ENCODE results near the gene PRTFDC1. TPM values are rescaled to one million over a fixed set of nuclear protein-coding genes. Genes with fewer than 3 reads are reported as not detected.
"Not testable (repeated sequence)": the region's sequence is repeated elsewhere in the genome, so short reads cannot be mapped to it uniquely, and the experiment has no call there.

The PRTFDC1 gene
- total and polyA plus RNA-seq, 2 donors (not counting 3 experiments of a cell fraction or from before 2014, with no cell fraction given): 22.0 to 27.0 TPM

GRCh38 chr10:24958091-24958720 lies 5.8 kb upstream of the PRTFDC1 start:
- Histone ChIP-seq H3K9me3 (replicated peaks; ENCODE audit: control insufficient read depth, insufficient read depth, low read length) (no peaks in the 10 kb centered on the region), H3K36me3 (ENCODE audit: control insufficient read depth in 2 of 2, extremely low read depth in 1 of 2, insufficient read depth in 2 of 2, low read length in 2 of 2) (no peaks in the 10 kb centered on the region), H3K27me3 (ENCODE audit: control insufficient read depth in 2 of 2, insufficient read depth in 2 of 2, low read length in 2 of 2) (no peaks in the 10 kb centered on the region), H2AFZ (ENCODE audit: low read depth, low read length) (peak overlapping the region; percentile 82), H3K27ac (ENCODE audit: insufficient read depth, low read depth, low read length) (peak overlapping the region; percentile 68), H4K20me1 (replicated peaks; ENCODE audit: control insufficient read depth, extremely low read depth, insufficient read depth, low read length) (no peaks in the 10 kb centered on the region), H3K4me2 (ENCODE audit: insufficient read depth, low read length) (peak overlapping the region; percentile 54), H3K79me2 (ENCODE audit: control insufficient read depth, insufficient read depth, low read length) (no peaks in the 10 kb centered on the region), H3K9me1 (replicated peaks; ENCODE audit: control insufficient read depth, extremely low read depth, insufficient read depth, low read length) (no peaks in the 10 kb centered on the region), H3K4me1 (ENCODE audit: control insufficient read depth, extremely low read depth, insufficient read depth, low read length) (peaks cover 17% of the 10 kb centered on the region), H3K9ac (replicated peaks; ENCODE audit: extremely low read depth, insufficient read depth, low read length) (peak overlapping the region; percentile 28), H3K4me3 (replicated peaks in 1 of 3; ENCODE audit: insufficient read depth in 1 of 3, low read depth in 1 of 3, low read length in 3 of 3) (no peak overlapping the region)
- FAIRE-seq (peak; percentile 59), DNase-seq (ENCODE audit: low read depth, low spot score) (peak; percentile 80)
- intact Hi-C loops (cut with micrococcal nuclease) (loop anchor here (1.0 kb wide), 1 partner anchor 123 kb away; no protein-coding TSS in a partner anchor), dilution Hi-C loops (cut with MboI; ENCODE audit: extremely low pct_ligation_motif_present, low sequenced_read_pairs) (no loop called here)
- POLR2A ChIA-PET: interaction anchor here (0.9 kb wide), 1 partner anchor 13 kb away, joined by 3 read pairs; no protein-coding TSS in a partner anchor
- CTCF ChIA-PET: interaction anchor here (1.0 to 1.5 kb wide), 3 partner anchors 11 to 315 kb away, joined by 3 to 7 read pairs (median 5); no protein-coding TSS in a partner anchor
- BruUV-seq (replicated peaks): no TSS peak
- no peak for TF ChIP-seq POLR2A (IDR thresholded peaks at IDR 0.05; ENCODE audit: low read depth, low read length)
- peak; percentile 57 for TF ChIP-seq JUN (IDR thresholded peaks at IDR 0.05; ENCODE audit: borderline replicate concordance, insufficient read depth, insufficient read length, low read depth)
- peak; percentile 72 for TF ChIP-seq FOS (IDR thresholded peaks at IDR 0.05; ENCODE audit: borderline replicate concordance, insufficient read depth, low read length)

GRCh38 chr10:24957624-24958051 lies 5.2 kb upstream of the PRTFDC1 start:
- H4K20me1 ChIP-seq (replicated peaks; ENCODE audit: control insufficient read depth, extremely low read depth, insufficient read depth, low read length); dilution Hi-C loops (cut with MboI; ENCODE audit: extremely low pct_ligation_motif_present, low sequenced_read_pairs); CTCF ChIA-PET; POLR2A ChIA-PET; FAIRE-seq; H3K4me3 ChIP-seq (replicated peaks in 1 of 3; ENCODE audit: insufficient read depth in 1 of 3, low read depth in 1 of 3, low read length in 3 of 3); BruUV-seq (replicated peaks); H3K79me2 ChIP-seq (ENCODE audit: control insufficient read depth, insufficient read depth, low read length); H3K9me3 ChIP-seq (replicated peaks; ENCODE audit: control insufficient read depth, insufficient read depth, low read length); H3K9me1 ChIP-seq (replicated peaks; ENCODE audit: control insufficient read depth, extremely low read depth, insufficient read depth, low read length); H3K27me3 ChIP-seq (ENCODE audit: control insufficient read depth in 2 of 2, insufficient read depth in 2 of 2, low read length in 2 of 2); H3K36me3 ChIP-seq (ENCODE audit: control insufficient read depth in 2 of 2, extremely low read depth in 1 of 2, insufficient read depth in 2 of 2, low read length in 2 of 2); DNase-seq (ENCODE audit: low read depth, low spot score): not testable (repeated sequence)
- H3K4me1 ChIP-seq (ENCODE audit: control insufficient read depth, extremely low read depth, insufficient read depth, low read length): peaks cover 17% of the 10 kb centered on the region
- intact Hi-C loops (cut with micrococcal nuclease): loop anchor here (1.0 kb wide), 1 partner anchor 124 kb away; no protein-coding TSS in a partner anchor
- H3K4me2 ChIP-seq (ENCODE audit: insufficient read depth, low read length): peak overlapping the region; percentile 54
- peak overlapping the region; percentile 28 for H3K9ac ChIP-seq (replicated peaks; ENCODE audit: extremely low read depth, insufficient read depth, low read length)
- peak overlapping the region; percentile 68 for H3K27ac ChIP-seq (ENCODE audit: insufficient read depth, low read depth, low read length)
- H2AFZ ChIP-seq (ENCODE audit: low read depth, low read length): peak overlapping the region; percentile 27

Measured in endothelial cell of umbilical vein (primary cell).